CD14-positive monocyte (primary cell): ENCODE data around the gene CLPX. TPM values are rescaled to one million over a fixed set of nuclear protein-coding genes. Genes with fewer than 3 reads are reported as not detected.

Experiments used
- DNase-seq, 3 donors: peaks; one replicate each; pipeline ENCODE4 v3.0.0-alpha.2; 2011 to 2022
- H2AFZ ChIP-seq: 2 replicates; pipeline ENCODE4 v1.6.0; 2012; ENCODE audit warnings: mild to moderate bottlenecking, low read depth, low read length, inconsistent platforms; ENCODE audit not compliant: insufficient read depth, poor library complexity, severe bottlenecking
- H3K27ac ChIP-seq, 2 donors: 1 replicate in 1 of 2; 2 replicates in 1 of 2; pipeline ENCODE4 v1.5.1; 2012 to 2013; ENCODE audit warnings: low read length in 2 of 2, control low read depth in 1 of 2, inconsistent platforms in 1 of 2, low read depth in 1 of 2, mild to moderate bottlenecking in 1 of 2
- H3K27me3 ChIP-seq, 2 donors: one replicate each; pipeline versions ENCODE4 v1.6.0 to v1.6.1; 2011 to 2013; ENCODE audit warnings: low read length in 2 of 2; ENCODE audit not compliant: control insufficient read depth in 2 of 2, insufficient read depth in 2 of 2
- H3K36me3 ChIP-seq, 2 donors: replicated peaks in 1 of 2; 1 replicate in 1 of 2; 2 replicates in 1 of 2; pipeline versions ENCODE4 v1.5.1 to v1.6.1; 2012 to 2013; ENCODE audit warnings: low read length in 2 of 2, control low read depth in 1 of 2, inconsistent platforms in 1 of 2, mild to moderate bottlenecking in 1 of 2; ENCODE audit not compliant: insufficient read depth in 2 of 2, control insufficient read depth in 1 of 2
- H3K4me1 ChIP-seq, 2 donors: 1 replicate in 1 of 2; 2 replicates in 1 of 2; pipeline versions ENCODE4 v1.5.1 to v1.6.1; 2012 to 2013; ENCODE audit warnings: low read length in 2 of 2, control low read depth in 1 of 2, inconsistent platforms in 1 of 2, mild to moderate bottlenecking in 1 of 2, moderate library complexity in 1 of 2; ENCODE audit not compliant: insufficient read depth in 2 of 2, control insufficient read depth in 1 of 2
- H3K4me2 ChIP-seq: replicated peaks from 2 replicates; pipeline ENCODE3; 2012; ENCODE audit warnings: low read length, moderate library complexity, mild to moderate bottlenecking; ENCODE audit not compliant: poor library complexity, severe bottlenecking; ENCODE audit errors: extremely low read depth
- H3K4me3 ChIP-seq, 3 experiments: fragments of 200-600 bp in 1 of 3; sonication (generic) in 1 of 3; replicated peaks in 1 of 3; 1 replicate in 2 of 3; 2 replicates in 1 of 3; pipeline ENCODE4 v1.5.1; 2011 to 2013; ENCODE audit warnings: low read length in 3 of 3, mild to moderate bottlenecking in 3 of 3, control low read depth in 2 of 3, low read depth in 2 of 3, inconsistent platforms in 1 of 3, moderate library complexity in 1 of 3
- H3K79me2 ChIP-seq: 2 replicates; pipeline ENCODE4 v1.6.0; 2012; ENCODE audit warnings: mild to moderate bottlenecking, control low read depth, inconsistent platforms, low read length, moderate library complexity; ENCODE audit not compliant: insufficient read depth
- H3K9ac ChIP-seq: 2 replicates; pipeline ENCODE4 v1.6.0; 2017; ENCODE audit warnings: low read length, mild to moderate bottlenecking; ENCODE audit not compliant: insufficient read depth, poor library complexity, severe bottlenecking
- H3K9me3 ChIP-seq, 2 donors: replicated peaks in 1 of 2; 1 replicate in 1 of 2; 2 replicates in 1 of 2; pipeline versions ENCODE4 v1.5.1 to v1.6.1; 2012 to 2013; ENCODE audit warnings: low read length in 2 of 2, control low read depth in 1 of 2; ENCODE audit not compliant: control insufficient read depth in 1 of 2, insufficient read depth in 1 of 2
- H4K20me1 ChIP-seq: 2 replicates; pipeline ENCODE4 v1.6.0; 2012; ENCODE audit warnings: mild to moderate bottlenecking, low read length, control low read depth, moderate library complexity; ENCODE audit not compliant: insufficient read depth
- H3K27ac Mint-ChIP-seq, 7 donors: one replicate each; pipeline ENCODE4 v1.8.0; 2020; ENCODE audit warnings: mild to moderate bottlenecking in 7 of 7, mixed read lengths in 7 of 7, moderate library complexity in 6 of 7, inconsistent platforms in 2 of 7
- H3K27me3 Mint-ChIP-seq, 3 donors: one replicate each; pipeline ENCODE4 v1.8.0; 2021 to 2022; ENCODE audit warnings: low read depth in 3 of 3, mild to moderate bottlenecking in 3 of 3, mixed read lengths in 3 of 3, moderate library complexity in 3 of 3, inconsistent platforms in 1 of 3
- H3K36me3 Mint-ChIP-seq, 2 donors: one replicate each; pipeline ENCODE4 v1.8.0; 2020; ENCODE audit warnings: mixed read lengths in 2 of 2, inconsistent platforms in 1 of 2, mild to moderate bottlenecking in 1 of 2
- H3K4me1 Mint-ChIP-seq: one replicate; pipeline ENCODE4 v1.8.0; 2020; ENCODE audit warnings: mild to moderate bottlenecking, mixed read lengths
- H3K4me3 Mint-ChIP-seq, 2 donors: one replicate each; pipeline ENCODE4 v1.8.0; 2020; ENCODE audit warnings: mild to moderate bottlenecking in 2 of 2, mixed read lengths in 2 of 2, moderate library complexity in 1 of 2
- H3K9me3 Mint-ChIP-seq, 7 donors: one replicate each; pipeline ENCODE4 v1.8.0; 2020 to 2022; ENCODE audit warnings: mixed read lengths in 7 of 7, mild to moderate bottlenecking in 6 of 7, moderate library complexity in 6 of 7, inconsistent platforms in 2 of 7
- WGBS: methylation state at CpG from one replicate; pipeline ENCODE4 v1.1.5; 2013; ENCODE audit warnings: missing lambda C conversion rate; ENCODE audit not compliant: insufficient coverage; 5-methylcytosine and 5-hydroxymethylcytosine counted together
- intact Hi-C, 2 donors: fragments of 100-400 bp; cut with micrococcal nuclease; formaldehyde crosslinking; loops; one replicate each; pipeline versions ENCODE4 v1.15.0 to v1.15.1; 2023
- polyA plus RNA-seq, 3 donors: library from polyadenylated mRNA; depleted of rRNA in 1 of 3; unstranded in 2 of 3; stranded (reverse) in 1 of 3; fragments of 300-500 nt in 2 of 3; fragments of >200 nt in 1 of 3; fragmentation: Illumina TruSeq in 2 of 3; gene quantifications; 1 replicate in 2 of 3; 2 replicates in 1 of 3; pipeline ENCODE4 v1.2.3, GENCODE V29; 2012 to 2021
- TF ChIP-seq, protein P1 (sequence below): fragments of 200-600 bp; IDR thresholded peaks from one replicate; pipeline ENCODE4 v1.8.0; 2022; ENCODE audit warnings: antibody characterized with exemption, mild to moderate bottlenecking

Gene CLPX
- polyA plus RNA-seq, 3 donors, result 15.2 to 24.9 (median 20.0) TPM

GRCh38 chr15:65211482-65211982 lies 26.4 kb upstream of the CLPX start:
- no peaks in the 10 kb centered on the region for H4K20me1 ChIP-seq
- WGBS, result 74% methylated on average over 5 of the region's 6 CpGs
- H3K79me2 ChIP-seq, result no peaks in the 10 kb centered on the region
- peak overlapping the region; percentile 1 for H3K9ac ChIP-seq
- no peaks in the 10 kb centered on the region for H3K27me3 ChIP-seq
- H3K36me3 ChIP-seq, result no peaks in the 10 kb centered on the region
- H3K9me3 ChIP-seq, result no peaks in the 10 kb centered on the region
- TF ChIP-seq, protein P1, sequence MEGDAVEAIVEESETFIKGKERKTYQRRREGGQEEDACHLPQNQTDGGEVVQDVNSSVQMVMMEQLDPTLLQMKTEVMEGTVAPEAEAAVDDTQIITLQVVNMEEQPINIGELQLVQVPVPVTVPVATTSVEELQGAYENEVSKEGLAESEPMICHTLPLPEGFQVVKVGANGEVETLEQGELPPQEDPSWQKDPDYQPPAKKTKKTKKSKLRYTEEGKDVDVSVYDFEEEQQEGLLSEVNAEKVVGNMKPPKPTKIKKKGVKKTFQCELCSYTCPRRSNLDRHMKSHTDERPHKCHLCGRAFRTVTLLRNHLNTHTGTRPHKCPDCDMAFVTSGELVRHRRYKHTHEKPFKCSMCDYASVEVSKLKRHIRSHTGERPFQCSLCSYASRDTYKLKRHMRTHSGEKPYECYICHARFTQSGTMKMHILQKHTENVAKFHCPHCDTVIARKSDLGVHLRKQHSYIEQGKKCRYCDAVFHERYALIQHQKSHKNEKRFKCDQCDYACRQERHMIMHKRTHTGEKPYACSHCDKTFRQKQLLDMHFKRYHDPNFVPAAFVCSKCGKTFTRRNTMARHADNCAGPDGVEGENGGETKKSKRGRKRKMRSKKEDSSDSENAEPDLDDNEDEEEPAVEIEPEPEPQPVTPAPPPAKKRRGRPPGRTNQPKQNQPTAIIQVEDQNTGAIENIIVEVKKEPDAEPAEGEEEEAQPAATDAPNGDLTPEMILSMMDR, result no peak
- Mint-ChIP-seq H3K4me3 (no peak overlapping the region), H3K27ac (peak overlapping the region in 1 of 7 donors; percentile 61), H3K27me3 (peaks cover 0 to 5% (median 0%) of the 10 kb centered on the region in 3 donors), H3K4me1 (no peaks in the 10 kb centered on the region), H3K9me3 (peaks cover 0 to 3% (median 0%) of the 10 kb centered on the region in 7 donors), H3K36me3 (no peaks in the 10 kb centered on the region)
- H2AFZ ChIP-seq, result no peak overlapping the region
- DNase-seq, result no peak
- H3K4me1 ChIP-seq, result no peaks in the 10 kb centered on the region
- H3K27ac ChIP-seq, result no peak overlapping the region
- H3K4me2 ChIP-seq, result no peak overlapping the region
- intact Hi-C loops, result no loop called here
- H3K4me3 ChIP-seq, result no peak overlapping the region

- no peak within 1 kb of the TSS for H3K4me3 ChIP-seq
- H3K9ac ChIP-seq, result peak within 1 kb of the TSS; percentile 1
- H3K27me3 ChIP-seq, result no peaks in the 10 kb centered on the region
- H3K4me2 ChIP-seq, result no peak within 1 kb of the TSS
- intact Hi-C loops, result no loop called here
- H3K27ac ChIP-seq, result no peak within 1 kb of the TSS
- H3K79me2 ChIP-seq, result no peaks in the 10 kb centered on the region
- TF ChIP-seq, protein P1, result no peak
- Mint-ChIP-seq H3K27ac (peak within 1 kb of the TSS in 1 of 7 donors; percentile 61), H3K4me1 (no peaks in the 10 kb centered on the region), H3K36me3 (no peaks in the 10 kb centered on the region), H3K9me3 (peaks cover 0 to 3% (median 0%) of the 10 kb centered on the region in 7 donors), H3K27me3 (peaks cover 0 to 4% (median 0%) of the 10 kb centered on the region in 3 donors), H3K4me3 (no peak within 1 kb of the TSS)
- no peaks in the 10 kb centered on the region for H3K36me3 ChIP-seq
- H2AFZ ChIP-seq, result no peak within 1 kb of the TSS
- no peaks in the 10 kb centered on the region for H4K20me1 ChIP-seq
- DNase-seq, result no peak
- 75% methylated on average over 8 of the region's 8 CpGs for WGBS
- H3K9me3 ChIP-seq, result no peaks in the 10 kb centered on the region
- no peaks in the 10 kb centered on the region for H3K4me1 ChIP-seq
These were observed 25.8 kb upstream of the CLPX start, which contains the start of gene CILP for GRCh38 chr15:65210770-65211481. CILP (minus strand) TSS chr15:65211473; CDS start chr15:65209755, 1,718 bp downstream.
